Prostate gland (tissue), 2 donors: ENCODE measurements around the gene TMEM150C.

Experiments used
- CTCF ChIP-seq, 4 experiments: fragments of 200-600 bp in 2 of 4; fragments of 450-650 bp in 2 of 4; sonication (generic) in 2 of 4; IDR thresholded peaks; 1 replicate in 3 of 4; 2 replicates in 1 of 4; pipeline ENCODE4 v1.5.1; 2016 to 2019; ENCODE audit warnings: antibody characterized with exemption in 4 of 4, mild to moderate bottlenecking in 2 of 4, moderate library complexity in 2 of 4
- POLR2A ChIP-seq: fragments of 450-650 bp; IDR thresholded peaks from one replicate; pipeline ENCODE4 v1.6.1; 2016; ENCODE audit warnings: antibody characterized with exemption, mild to moderate bottlenecking
- POLR2AphosphoS5 ChIP-seq: sonication (generic); formaldehyde crosslinking; IDR thresholded peaks from one replicate; pipeline ENCODE4 v1.6.1; 2017; ENCODE audit warnings: antibody characterized with exemption

- no peak for TF ChIP-seq CTCF (IDR thresholded peaks at IDR 0.05)
- TF ChIP-seq POLR2AphosphoS5: no peak
- no peak for TF ChIP-seq POLR2A
Measured at GRCh38 chr4:82484996-82485783, 76.6 kb downstream of the TMEM150C start.
